K562 treated with DMSO at 1 percent for 4 hours (cell line): ENCODE measurements around the gene MYF6. TPM values are rescaled to one million over a fixed set of nuclear protein-coding genes. Genes with fewer than 3 reads are reported as not detected.

ENCODE experiments used
- total RNA-seq: library from RNA; unstranded; fragments of 300-600 nt; gene quantifications from 2 replicates; pipeline ENCODE4 v1.2.3, GENCODE V29; 2022; ENCODE audit not compliant: insufficient read depth

The MYF6 gene
- not detected in 2 replicates for total RNA-seq

DNA sequence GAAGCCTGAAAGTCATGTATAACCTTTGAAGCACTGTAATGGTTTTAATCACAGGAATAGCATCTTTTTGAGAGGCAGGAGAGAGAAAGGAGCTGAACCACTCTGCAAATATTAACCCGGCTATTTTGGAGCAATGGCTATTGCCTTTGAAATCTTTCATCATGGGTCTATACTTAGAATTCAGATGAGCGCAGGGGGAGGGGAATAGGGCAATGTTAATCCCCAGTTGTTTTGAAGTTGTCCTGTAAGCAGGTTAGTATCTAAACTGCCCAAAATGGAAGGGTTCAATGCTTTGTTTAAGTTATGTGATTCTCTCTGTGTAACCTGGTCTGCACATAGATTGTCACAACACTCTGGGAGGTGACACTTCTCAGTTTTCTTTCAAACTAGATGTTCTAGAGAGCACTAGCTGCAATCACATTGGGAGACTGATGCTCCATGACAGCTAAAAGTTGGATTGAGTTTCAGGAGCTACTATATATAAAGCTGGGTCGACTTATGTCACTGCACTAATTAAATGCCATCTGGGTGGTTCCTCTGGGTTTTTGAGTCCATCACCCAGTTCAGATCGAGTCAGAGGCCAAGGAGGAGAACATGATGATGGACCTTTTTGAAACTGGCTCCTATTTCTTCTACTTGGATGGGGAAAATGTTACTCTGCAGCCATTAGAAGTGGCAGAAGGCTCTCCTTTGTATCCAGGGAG lies at the start of gene MYF6:
TSS of gene MYF6 (plus strand) at position 509 of the 704 bp plus-strand sequence. CDS start at position 595, 86 bp downstream.

DNA sequence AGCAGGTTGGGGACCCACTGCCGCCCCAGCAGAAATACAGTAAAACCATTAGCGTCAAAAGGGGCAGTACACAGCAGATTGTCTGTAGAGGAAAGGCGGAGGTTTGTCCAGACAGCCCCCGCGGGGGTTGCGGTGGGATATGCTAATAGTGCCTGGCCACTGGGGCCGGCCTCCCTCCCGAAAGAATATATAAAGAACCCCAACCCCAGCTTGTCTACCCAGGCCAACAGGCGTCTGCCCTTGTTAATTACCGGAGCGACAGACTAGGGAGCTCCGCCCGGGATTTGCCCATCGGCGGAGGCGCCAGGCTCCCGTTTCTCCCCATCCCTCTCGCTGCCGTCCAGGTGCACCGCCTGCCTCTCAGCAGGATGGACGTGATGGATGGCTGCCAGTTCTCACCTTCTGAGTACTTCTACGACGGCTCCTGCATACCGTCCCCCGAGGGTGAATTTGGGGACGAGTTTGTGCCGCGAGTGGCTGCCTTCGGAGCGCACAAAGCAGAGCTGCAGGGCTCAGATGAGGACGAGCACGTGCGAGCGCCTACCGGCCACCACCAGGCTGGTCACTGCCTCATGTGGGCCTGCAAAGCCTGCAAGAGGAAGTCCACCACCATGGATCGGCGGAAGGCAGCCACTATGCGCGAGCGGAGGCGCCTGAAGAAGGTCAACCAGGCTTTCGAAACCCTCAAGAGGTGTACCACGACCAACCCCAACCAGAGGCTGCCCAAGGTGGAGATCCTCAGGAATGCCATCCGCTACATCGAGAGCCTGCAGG lies 9.4 kb downstream of the MYF6 start, which contains the start of gene MYF5:
TSS of gene MYF5 (plus strand) at position 217 of the 774 bp plus-strand sequence. CDS start at position 369, 152 bp downstream.

Other genes with a start within 250 kb of the MYF6 start
- gene MYF5, start 9.3 kb downstream of the MYF6 start, total RNA-seq, result not detected in 2 replicates
- not detected in 2 replicates for gene LIN7A, start 230.3 kb downstream of the MYF6 start, total RNA-seq